Tibial nerve (tissue), 3 donors: ENCODE data around the gene SORCS2.

Experiments used
- CTCF ChIP-seq, 5 experiments: fragments of 200-600 bp in 3 of 5; fragments of 450-650 bp in 2 of 5; sonication (generic) in 3 of 5; IDR thresholded peaks; one replicate each; pipeline ENCODE4 v1.5.1; 2016 to 2019; ENCODE audit warnings: antibody characterized with exemption in 5 of 5, mild to moderate bottlenecking in 3 of 5, moderate library complexity in 2 of 5
- POLR2A ChIP-seq, 2 donors: fragments of 450-650 bp; IDR thresholded peaks; one replicate each; pipeline ENCODE4 v1.6.1; 2017; ENCODE audit warnings: antibody characterized with exemption in 2 of 2, mild to moderate bottlenecking in 2 of 2, moderate library complexity in 2 of 2

- TF ChIP-seq POLR2A (IDR thresholded peaks at IDR 0.05): no peak
- no peak for TF ChIP-seq CTCF (IDR thresholded peaks at IDR 0.05)
Observed at GRCh38 chr4:7243609-7244330, 51.4 kb downstream of the SORCS2 start.
